Astrocyte (in vitro differentiated cells and primary cell): ENCODE results near the gene MSANTD3.

ENCODE experiments used
- EZH2 ChIP-seq: IDR thresholded peaks from 2 replicates; pipeline ENCODE4 v1.6.1; 2012; ENCODE audit warnings: mild to moderate bottlenecking, low read length, inconsistent platforms; ENCODE audit not compliant: insufficient read depth
- TF ChIP-seq, protein P1 (sequence below): IDR thresholded peaks from 2 replicates; pipeline ENCODE4 v1.5.1; 2011; ENCODE audit warnings: low read depth, mild to moderate bottlenecking, inconsistent platforms, low read length, moderate library complexity; ENCODE audit not compliant: insufficient read depth

DNA sequence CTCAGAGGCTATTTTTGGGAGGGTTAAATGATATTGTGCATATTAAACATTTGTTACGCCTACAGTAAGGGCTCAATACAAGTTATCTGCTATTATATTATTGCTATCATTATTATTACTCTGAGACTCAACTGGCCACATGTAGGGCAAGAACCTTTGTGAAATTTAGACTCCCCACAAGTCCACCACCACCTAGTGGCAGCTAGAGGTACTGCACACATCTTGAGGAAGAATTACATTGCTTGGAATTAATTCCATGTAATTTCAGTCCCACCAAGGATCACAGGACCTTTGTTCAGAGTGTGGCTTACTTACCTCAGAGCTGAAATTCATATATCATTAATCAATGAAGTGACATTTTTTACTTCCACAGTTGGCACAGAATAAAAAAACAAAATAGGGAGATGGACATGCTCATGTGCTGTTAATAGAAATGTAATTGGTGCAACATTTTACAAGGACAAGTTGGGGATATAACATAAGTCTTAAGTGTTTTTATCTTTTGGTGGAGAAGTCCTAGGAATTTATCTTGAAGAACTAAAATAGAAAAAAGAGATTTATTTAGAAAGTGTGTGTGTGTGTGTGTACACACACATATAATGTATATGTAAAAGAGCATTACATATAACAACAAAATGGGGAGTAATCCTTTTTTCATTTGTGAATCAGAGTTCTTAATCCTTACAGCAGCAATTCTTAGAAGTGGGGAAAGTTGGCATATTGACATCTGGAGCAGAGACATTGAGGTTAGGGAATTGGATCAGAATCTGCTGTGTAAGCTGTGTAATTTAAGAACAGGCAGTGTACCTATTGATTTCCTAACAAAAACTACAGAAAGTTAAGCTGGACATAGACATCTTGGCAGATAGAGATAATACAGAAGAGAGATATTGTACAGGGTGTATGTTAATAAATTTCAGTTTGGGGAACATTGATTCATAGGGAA is 11.2 kb downstream of the MSANTD3 start:
- TF ChIP-seq, protein P1, sequence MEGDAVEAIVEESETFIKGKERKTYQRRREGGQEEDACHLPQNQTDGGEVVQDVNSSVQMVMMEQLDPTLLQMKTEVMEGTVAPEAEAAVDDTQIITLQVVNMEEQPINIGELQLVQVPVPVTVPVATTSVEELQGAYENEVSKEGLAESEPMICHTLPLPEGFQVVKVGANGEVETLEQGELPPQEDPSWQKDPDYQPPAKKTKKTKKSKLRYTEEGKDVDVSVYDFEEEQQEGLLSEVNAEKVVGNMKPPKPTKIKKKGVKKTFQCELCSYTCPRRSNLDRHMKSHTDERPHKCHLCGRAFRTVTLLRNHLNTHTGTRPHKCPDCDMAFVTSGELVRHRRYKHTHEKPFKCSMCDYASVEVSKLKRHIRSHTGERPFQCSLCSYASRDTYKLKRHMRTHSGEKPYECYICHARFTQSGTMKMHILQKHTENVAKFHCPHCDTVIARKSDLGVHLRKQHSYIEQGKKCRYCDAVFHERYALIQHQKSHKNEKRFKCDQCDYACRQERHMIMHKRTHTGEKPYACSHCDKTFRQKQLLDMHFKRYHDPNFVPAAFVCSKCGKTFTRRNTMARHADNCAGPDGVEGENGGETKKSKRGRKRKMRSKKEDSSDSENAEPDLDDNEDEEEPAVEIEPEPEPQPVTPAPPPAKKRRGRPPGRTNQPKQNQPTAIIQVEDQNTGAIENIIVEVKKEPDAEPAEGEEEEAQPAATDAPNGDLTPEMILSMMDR: peak; percentile 99
- TF ChIP-seq EZH2: no peak
